Lung (tissue), 12 donors: ENCODE measurements around the gene CLCA2. TPM values are rescaled to one million over a fixed set of nuclear protein-coding genes. Genes with fewer than 3 reads are reported as not detected.

Experiments used
- ATAC-seq: fragments of 200-7000 bp; cut with Tn5 transposase; one replicate; pipeline ENCODE4 v1.9.1; 2020; ENCODE audit warnings: moderate number of reproducible peaks; ENCODE audit not compliant: insufficient read depth, low FRiP score
- DNase-seq, 3 donors: peaks; one replicate each; pipeline ENCODE4 v3.0.0-alpha.2; 2013 to 2017
- H3K27ac ChIP-seq, 2 donors: one replicate each; pipeline ENCODE4 v1.5.1; 2013; ENCODE audit warnings: mild to moderate bottlenecking in 2 of 2, moderate library complexity in 2 of 2, control low read depth in 1 of 2, inconsistent platforms in 1 of 2, low read depth in 1 of 2, low read length in 1 of 2
- H3K27me3 ChIP-seq, 3 donors: one replicate each; pipeline ENCODE4 v1.5.1; 2013; ENCODE audit warnings: low read length in 2 of 3; ENCODE audit not compliant: control insufficient read depth in 3 of 3, insufficient read depth in 3 of 3
- H3K36me3 ChIP-seq, 4 donors: one replicate each; pipeline ENCODE4 v1.5.1; 2013; ENCODE audit warnings: low read length in 4 of 4, mild to moderate bottlenecking in 1 of 4, moderate library complexity in 1 of 4; ENCODE audit not compliant: control insufficient read depth in 4 of 4, insufficient read depth in 4 of 4
- H3K4me1 ChIP-seq, 5 donors: one replicate each; pipeline ENCODE4 v1.5.1; 2013; ENCODE audit warnings: low read length in 5 of 5, mild to moderate bottlenecking in 2 of 5, moderate library complexity in 1 of 5; ENCODE audit not compliant: control insufficient read depth in 5 of 5, insufficient read depth in 5 of 5
- H3K4me3 ChIP-seq: one replicate; pipeline ENCODE4 v1.5.1; 2013; ENCODE audit warnings: mild to moderate bottlenecking, control low read depth, moderate library complexity
- H3K9ac ChIP-seq, 2 donors: one replicate each; pipeline ENCODE4 v1.5.1; 2013; ENCODE audit warnings: low read length in 2 of 2, control low read depth in 1 of 2; ENCODE audit not compliant: insufficient read depth in 1 of 2
- H3K9me3 ChIP-seq, 4 donors: one replicate each; pipeline ENCODE4 v1.5.1; 2013; ENCODE audit warnings: low read length in 3 of 4, mild to moderate bottlenecking in 1 of 4, moderate library complexity in 1 of 4; ENCODE audit not compliant: control insufficient read depth in 4 of 4, insufficient read depth in 3 of 4
- WGBS, 2 donors: extraction: QIAGEN DNeasy Blood & Tissue Kit; methylation state at CpG; one replicate each; pipeline ENCODE4 v1.1.7; 2013; 5-methylcytosine and 5-hydroxymethylcytosine counted together
- polyA plus RNA-seq, 2 donors: library from polyadenylated mRNA; stranded (reverse); fragments of 200-250 nt; gene quantifications; one replicate each; pipeline ENCODE4 v1.2.1, GENCODE V29; 2013
- total RNA-seq, 2 donors: library from RNA; depleted of rRNA in 1 of 2; stranded (reverse); fragments of >200 nt in 1 of 2; gene quantifications; one replicate each; pipeline ENCODE4 v1.2.1, GENCODE V29; 2014 to 2021
- TF ChIP-seq, protein P1 (sequence below): IDR thresholded peaks from 2 replicates; pipeline ENCODE4 v1.5.1; 2012; ENCODE audit warnings: mild to moderate bottlenecking; ENCODE audit errors: control extremely low read depth, extremely low read depth
- donor health status: control.
- donor health status: control.
- donor health status: Bipolar disorder and iron deficiency.
- donor health status: healthy.
- donor health status: DM: yes; HTN: yes; CAD: no.

CLCA2 gene
- total and polyA plus RNA-seq, 4 donors = 0.17 to 1.8 (median 0.82) TPM

DNA sequence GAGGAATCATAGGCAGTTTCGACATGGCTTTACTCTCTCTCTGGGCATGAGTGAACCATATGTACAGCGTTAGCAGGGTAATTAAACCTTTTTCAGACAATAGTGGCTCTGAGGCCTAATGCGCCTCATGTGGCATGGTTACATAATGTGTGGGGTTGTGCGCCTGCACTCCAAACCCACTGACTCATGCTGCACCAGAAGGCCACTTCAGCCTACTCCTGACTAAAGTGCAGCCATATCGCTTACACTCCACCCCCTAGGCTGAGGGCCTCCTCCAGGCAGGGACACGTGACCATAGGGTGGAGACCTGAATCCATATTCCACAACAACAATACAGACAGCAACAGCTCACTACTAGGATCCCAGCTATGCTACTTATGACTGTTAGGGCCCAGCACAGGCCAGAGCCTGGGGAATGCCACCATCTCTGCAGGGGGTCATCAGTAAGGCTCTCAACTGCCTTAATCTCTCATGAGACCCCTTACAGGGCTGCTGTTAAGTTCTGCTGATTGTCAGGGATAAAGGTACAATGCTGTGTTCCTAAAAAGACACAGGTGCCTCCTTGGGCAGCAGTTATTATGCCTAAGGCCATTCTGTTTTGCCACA is 14.5 kb upstream of the CLCA2 start:
- H3K4me1 ChIP-seq = peaks cover 0 to 3% (median 0%) of the 10 kb centered on the region in 5 donors
- 72 to 87% methylated on average over 6 of the region's 6 CpGs for WGBS, 2 donors
- H3K36me3 ChIP-seq = no peaks in the 10 kb centered on the region
- H3K9ac ChIP-seq = no peak overlapping the region
- no peaks in the 10 kb centered on the region for H3K9me3 ChIP-seq
- ATAC-seq (peak; percentile 64), DNase-seq (no peak)
- no peak overlapping the region for H3K4me3 ChIP-seq
- no peaks in the 10 kb centered on the region for H3K27me3 ChIP-seq
- TF ChIP-seq, protein P1, sequence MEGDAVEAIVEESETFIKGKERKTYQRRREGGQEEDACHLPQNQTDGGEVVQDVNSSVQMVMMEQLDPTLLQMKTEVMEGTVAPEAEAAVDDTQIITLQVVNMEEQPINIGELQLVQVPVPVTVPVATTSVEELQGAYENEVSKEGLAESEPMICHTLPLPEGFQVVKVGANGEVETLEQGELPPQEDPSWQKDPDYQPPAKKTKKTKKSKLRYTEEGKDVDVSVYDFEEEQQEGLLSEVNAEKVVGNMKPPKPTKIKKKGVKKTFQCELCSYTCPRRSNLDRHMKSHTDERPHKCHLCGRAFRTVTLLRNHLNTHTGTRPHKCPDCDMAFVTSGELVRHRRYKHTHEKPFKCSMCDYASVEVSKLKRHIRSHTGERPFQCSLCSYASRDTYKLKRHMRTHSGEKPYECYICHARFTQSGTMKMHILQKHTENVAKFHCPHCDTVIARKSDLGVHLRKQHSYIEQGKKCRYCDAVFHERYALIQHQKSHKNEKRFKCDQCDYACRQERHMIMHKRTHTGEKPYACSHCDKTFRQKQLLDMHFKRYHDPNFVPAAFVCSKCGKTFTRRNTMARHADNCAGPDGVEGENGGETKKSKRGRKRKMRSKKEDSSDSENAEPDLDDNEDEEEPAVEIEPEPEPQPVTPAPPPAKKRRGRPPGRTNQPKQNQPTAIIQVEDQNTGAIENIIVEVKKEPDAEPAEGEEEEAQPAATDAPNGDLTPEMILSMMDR = no peak
- peak overlapping the region in 1 of 2 donors; percentile 13 for H3K27ac ChIP-seq

DNA sequence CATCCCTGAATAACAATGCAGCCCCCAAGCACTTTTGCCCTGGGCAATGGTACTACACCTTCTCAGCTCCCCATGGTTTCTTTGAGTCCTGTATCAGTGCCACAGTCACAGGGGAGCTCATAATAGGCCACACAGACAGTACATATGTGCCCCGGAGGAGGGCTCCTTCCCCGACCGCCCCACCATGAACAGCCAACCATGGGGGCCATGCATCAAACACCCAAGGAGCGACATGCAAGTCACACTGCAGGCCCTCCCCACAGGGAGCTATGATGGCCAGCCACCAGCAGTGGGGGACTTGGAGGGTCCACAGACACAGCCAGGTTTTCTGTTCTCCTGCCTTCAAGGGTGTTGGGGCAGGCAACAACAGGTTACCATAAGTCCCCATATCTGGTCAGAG is 13.1 kb upstream of the CLCA2 start:
- H3K27me3 ChIP-seq = no peaks in the 10 kb centered on the region
- H3K36me3 ChIP-seq = no peaks in the 10 kb centered on the region
- peaks cover 0 to 3% (median 0%) of the 10 kb centered on the region in 5 donors for H3K4me1 ChIP-seq
- no peak for ATAC-seq
- no peak overlapping the region for H3K9ac ChIP-seq
- TF ChIP-seq, protein P1 = no peak
- H3K4me3 ChIP-seq = no peak overlapping the region
- no peaks in the 10 kb centered on the region for H3K9me3 ChIP-seq
- no peak for DNase-seq
- H3K27ac ChIP-seq = no peak overlapping the region
- WGBS, 2 donors = 95 to 96% methylated on average over 4 of the region's 4 CpGs

DNA sequence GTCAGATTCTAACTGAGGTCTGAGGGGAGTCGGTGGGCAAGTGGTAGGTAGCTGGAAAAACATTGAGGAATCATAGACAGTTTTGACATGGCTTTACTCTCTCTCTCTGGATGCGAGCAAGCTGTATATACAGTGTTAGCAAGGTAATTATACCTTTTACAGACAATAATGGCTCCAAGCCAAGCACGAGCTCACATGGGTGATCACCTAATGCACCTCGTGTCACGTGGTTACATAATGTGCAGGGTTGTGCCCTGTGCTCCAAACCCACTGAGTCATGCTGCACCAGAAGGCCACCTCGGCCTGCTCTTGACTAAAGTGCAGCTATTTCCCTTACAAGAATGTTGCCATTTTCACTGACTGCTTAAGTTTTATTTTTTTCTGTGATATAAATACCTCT is 7.6 kb upstream of the CLCA2 start:
- H3K9me3 ChIP-seq = no peaks in the 10 kb centered on the region
- TF ChIP-seq, protein P1 = no peak
- 78 to 85% methylated on average over 6 of the region's 6 CpGs for WGBS, 2 donors
- no peaks in the 10 kb centered on the region for H3K27me3 ChIP-seq
- H3K27ac ChIP-seq = no peak overlapping the region
- H3K4me3 ChIP-seq = no peak overlapping the region
- no peak overlapping the region for H3K9ac ChIP-seq
- ATAC-seq (no peak), DNase-seq (no peak)
- no peaks in the 10 kb centered on the region for H3K36me3 ChIP-seq
- no peaks in the 10 kb centered on the region for H3K4me1 ChIP-seq

DNA sequence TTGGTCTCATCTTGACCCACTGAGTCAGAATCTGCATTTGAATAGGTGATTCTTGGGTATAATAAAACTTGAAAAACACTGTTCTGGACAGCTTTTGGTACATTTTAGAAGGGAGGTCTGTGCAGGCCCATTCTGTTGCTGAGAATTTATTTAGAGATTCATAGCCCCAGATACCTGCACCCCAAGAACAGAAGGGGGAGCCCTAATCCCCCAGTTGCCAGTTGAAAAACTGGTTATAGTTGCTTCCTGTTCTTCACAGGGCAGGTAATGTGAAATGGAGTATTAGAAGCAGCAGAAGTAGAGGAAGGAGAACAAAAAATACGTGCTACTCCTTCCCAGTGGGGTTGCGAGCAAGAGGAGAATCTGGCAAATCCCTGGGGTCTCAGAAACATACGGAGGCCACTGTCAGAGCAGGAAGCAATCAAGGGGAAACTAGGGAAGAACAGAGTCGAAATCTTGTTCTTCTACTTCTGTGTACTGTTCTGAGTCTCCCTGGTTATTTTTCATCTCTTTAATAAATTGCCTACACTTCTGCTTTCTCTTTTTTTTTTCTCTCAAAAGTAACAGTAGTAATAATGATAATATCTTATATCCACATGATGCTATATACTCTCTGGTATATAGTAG is 4.6 kb upstream of the CLCA2 start:
- Histone ChIP-seq H3K4me3 (no peak overlapping the region), H3K27ac (no peak overlapping the region), H3K9ac (no peak overlapping the region), H3K36me3 (no peaks in the 10 kb centered on the region), H3K27me3 (no peaks in the 10 kb centered on the region), H3K9me3 (no peaks in the 10 kb centered on the region), H3K4me1 (peaks cover 0 to 2% (median 0%) of the 10 kb centered on the region in 5 donors)
- TF ChIP-seq, protein P1 = peak; percentile 27
- peak; percentile 76 for ATAC-seq
- DNase-seq = peak; percentile 34 to 76 (median 67)
- WGBS, 2 donors = 19 to 38% methylated on average over 4 of the region's 4 CpGs
